Hematopoietic multipotent progenitor cell treated with erythropoietin and hydrocortisone succinate and interleukin-3 and kit ligand, for 4 days (in vitro differentiated cells): Measurements from ENCODE around the gene RNF130.
"Not testable (repeated sequence)": the region's sequence is repeated elsewhere in the genome, so short reads cannot be mapped to it uniquely, and the experiment has no call there.

Experiments used
- DNase-seq: peaks from one replicate; pipeline ENCODE4 v3.0.0-alpha.2; 2015

Gene RNF130

DNA sequence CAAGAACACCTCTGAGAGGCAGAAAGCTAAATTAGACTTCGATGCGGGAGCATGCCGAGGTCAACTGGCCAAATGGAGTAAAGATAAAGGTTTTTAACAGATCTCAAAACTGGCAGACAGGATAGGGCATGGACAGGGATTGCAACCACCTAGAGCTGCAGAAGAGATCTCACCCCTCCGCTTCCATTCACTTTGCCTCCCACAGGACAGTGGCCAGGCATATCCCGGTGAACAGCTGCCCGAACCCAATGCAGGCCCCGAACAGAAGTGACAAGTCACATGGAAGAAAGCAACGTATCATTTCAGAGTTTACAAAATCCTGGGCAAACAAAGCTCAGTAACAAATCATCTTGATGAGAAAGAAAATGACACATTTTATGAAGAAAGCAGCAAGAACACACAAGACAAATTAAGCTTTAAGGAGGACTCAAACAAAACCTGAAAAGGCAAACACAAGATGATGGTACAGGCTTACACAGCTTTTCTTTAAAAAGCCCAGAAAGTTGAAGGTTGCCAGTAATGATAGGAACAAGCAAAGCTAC lies 18.4 kb downstream of the RNF130 start:
- DNase-seq, result no peak

DNA sequence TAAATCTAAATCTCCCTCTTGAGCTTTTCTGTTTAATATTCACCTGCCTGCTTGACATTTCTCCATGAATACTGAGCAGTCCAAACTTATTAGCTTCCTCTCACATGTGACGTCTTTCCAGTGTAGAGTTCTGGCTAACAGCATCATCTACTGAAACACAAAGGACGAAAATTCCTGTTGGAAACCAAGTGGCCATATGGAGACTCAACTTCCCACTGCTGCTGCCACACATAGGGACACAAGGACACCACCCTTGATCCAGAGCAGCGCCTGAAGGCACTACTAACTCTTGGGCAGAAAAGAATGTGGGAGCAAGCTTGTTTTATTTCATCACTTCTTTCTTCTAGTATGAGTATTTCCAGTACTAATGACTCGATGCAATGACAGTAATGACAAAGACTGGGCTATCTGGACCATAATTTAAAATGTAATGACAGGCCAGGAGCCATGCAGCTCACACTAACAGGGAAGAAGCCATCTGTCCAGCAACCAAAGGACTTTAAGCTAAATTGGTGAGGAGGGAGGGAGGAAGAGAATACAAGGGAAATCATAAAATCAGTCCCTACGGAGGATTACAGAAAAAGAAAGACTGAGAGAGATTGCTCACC lies 19.2 kb downstream of the RNF130 start:
- no peak for DNase-seq

DNA sequence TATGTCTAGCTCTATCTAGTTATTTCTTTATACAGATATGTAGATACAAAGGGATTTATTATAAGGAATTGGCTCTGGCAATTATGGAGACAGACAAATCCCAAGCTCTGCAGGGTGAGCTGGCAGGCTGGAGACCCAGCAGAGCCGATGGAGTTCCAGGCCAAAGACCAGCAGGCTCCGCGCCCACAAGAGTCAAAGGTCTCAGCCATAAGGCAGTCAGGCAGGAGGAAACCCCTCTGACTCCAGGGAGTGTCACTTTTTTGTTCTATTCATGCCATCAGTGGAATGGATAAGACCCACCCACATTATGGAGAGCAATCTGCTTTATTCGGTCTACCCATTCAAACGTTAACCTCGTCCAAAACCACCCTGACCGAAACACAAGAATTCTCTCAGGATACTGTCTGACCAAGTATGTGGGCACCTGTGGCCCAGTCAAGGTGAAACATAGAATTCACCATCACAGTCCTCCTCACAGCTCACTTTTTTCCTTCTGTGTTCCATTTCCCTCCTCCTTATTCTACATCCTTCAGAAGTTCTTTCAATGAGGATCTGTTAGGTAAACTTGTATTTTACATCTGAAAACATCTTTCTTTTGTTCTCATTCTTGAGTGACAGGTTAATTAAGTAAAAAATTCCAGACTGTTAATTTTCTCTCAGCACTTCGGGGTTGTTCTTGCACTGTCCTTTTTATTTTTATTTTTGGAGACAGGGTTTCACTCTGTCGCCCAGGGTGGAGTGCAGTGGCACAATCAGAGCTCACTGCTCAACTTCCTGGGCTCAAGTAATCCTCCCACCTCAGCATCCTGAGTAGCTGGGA lies 21.2 kb downstream of the RNF130 start:
- peak; percentile 57 for DNase-seq

DNA sequence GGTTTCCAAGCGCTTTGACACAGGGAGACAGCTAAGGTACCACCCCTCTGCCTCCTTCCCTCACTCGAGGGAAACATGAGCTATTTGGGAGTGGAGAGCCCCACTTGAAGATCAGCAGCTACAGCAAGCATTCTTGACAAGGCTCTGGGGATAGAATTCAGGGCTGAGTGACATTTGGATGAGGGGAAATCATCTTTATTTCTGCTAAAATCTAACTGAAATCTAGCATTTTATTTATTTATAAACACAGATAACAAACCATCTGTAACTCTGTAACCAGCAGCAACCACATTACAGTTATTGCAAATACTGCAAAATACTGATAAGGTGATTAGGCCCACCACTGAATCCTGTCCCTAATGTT lies 22.4 kb downstream of the RNF130 start:
- peak; percentile 96 for DNase-seq

DNA sequence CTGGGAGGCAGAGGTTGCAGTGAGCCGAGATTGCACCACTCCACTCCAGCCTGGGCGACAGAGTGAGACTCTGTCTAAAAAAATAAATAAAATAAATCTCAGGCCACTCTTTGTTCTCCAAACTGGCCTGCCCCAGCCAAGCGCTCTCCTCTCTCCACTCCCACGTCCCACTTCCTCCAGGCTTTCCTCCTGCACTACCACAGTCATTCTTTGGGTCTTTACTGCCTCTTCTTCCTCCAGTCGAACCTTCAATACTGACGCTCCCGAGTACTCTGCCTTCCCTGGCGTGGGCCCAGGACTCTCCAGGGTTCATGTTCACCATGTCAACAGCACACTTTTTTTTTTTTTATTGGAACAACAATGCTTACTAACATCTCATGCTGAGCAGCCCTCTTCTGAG lies 23.9 kb downstream of the RNF130 start:
- DNase-seq, result no peak

DNA sequence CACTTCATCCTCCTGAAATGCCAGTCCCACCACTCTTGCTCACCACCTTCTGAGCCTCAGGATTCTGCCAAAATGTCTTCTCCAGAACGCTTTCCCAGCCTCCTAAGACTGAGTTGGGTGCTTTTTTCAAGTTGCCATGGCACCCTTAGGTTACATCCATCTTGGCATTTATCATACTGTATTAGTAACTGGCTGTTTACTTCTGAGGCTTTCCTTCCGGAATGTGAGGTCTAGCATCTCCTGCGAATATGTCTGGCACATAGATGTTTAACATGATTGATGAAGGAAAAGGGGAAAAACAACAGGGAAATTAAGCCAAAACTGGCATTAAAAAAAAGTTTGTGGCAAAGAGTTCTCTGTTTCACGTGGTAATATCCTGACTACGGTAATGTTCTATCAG lies 24.9 kb downstream of the RNF130 start:
- no peak for DNase-seq

DNA sequence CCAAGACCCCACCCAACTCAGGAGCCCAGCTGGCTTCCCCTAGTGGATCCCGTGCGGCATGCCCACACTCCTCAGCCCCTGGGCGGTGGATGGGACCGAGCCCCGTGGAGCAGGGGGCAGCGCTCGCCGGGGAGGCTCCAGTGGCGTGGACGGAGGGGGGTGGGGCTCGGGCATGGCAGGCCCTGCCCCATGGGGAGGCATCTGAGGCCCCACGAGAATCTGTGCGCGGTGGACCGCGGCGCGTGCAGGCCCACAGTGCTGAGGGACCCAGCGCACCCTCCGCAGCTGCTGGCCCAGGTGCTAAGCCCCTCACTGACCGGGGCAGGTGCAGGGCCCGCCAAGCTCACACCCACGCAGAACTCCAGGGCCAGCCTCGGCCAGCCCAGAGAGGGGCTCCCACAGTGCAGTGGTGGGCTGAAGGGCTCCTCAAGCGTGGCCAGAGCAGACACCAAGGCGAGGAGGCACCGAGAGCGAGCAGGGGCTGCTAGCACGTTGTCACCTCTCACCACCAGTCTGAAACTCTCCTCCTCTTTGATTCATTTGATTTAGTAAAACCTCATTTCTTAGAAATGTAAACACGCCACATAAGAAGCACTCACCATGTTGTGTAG lies 25.6 kb downstream of the RNF130 start:
- DNase-seq, result no peak

DNA sequence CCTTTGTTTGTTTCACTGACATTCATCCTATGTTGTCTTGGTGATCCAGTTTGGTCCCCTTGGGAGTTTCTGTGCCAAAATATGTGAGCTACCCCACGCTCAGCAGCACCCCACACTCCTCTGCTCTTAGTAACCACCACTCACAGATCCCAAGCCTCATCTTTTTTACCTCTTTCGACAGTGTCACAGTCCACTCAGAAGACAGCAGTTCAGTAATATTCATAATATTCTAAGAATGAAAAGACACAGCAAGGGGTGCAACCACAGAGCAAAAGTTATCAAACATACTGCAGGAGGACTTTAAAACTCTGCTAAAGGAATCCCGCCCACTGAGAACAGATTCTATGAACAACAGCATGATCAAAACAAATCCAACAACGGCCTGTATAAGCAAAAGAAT lies 28.2 kb downstream of the RNF130 start:
- peak; percentile 68 for DNase-seq

DNA sequence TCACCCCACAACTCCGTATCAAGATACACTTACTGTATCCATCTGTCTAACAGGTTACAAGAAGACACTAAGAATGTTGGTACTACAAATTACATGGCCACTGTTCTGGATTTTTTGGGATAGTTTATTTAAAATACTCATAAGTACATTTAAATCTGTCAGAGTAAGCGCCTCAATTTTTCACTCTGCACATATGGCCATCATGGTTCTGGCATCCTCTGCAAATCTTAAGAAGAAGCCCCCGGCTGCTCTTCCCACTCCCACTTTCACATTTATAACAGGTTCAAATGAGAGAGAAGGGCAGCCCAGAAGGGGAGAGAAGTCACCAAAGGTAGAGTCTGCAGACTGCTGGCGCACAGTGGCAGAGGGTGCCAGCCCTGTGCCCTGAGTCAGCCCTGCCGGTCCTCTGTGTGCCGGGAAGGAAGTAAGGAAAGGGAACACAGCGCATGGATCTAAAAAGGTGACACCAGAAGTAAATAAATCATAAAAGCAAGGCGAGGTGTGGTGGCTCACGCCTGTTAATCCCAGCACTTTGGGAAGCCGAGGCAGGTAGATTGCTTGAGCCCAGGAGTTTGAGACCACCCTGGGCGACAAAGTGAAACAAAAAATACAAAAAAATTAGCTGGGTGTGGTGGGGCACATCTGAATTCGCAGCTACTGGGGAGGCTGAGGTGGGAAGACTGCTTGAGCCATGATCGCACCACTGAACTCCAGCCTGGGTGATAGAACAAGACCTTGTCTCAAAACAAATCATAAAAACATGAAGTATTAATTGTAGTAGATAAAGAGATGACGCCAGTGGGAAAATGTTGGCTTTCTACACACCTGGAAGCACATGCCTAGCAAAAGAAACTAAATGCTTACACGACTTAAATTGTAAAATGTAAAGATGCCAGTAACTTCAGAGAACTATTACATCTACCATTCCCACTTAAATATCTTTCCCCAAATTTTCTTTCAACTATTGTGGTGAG lies 30.0 kb downstream of the RNF130 start:
- DNase-seq, result no peak

DNA sequence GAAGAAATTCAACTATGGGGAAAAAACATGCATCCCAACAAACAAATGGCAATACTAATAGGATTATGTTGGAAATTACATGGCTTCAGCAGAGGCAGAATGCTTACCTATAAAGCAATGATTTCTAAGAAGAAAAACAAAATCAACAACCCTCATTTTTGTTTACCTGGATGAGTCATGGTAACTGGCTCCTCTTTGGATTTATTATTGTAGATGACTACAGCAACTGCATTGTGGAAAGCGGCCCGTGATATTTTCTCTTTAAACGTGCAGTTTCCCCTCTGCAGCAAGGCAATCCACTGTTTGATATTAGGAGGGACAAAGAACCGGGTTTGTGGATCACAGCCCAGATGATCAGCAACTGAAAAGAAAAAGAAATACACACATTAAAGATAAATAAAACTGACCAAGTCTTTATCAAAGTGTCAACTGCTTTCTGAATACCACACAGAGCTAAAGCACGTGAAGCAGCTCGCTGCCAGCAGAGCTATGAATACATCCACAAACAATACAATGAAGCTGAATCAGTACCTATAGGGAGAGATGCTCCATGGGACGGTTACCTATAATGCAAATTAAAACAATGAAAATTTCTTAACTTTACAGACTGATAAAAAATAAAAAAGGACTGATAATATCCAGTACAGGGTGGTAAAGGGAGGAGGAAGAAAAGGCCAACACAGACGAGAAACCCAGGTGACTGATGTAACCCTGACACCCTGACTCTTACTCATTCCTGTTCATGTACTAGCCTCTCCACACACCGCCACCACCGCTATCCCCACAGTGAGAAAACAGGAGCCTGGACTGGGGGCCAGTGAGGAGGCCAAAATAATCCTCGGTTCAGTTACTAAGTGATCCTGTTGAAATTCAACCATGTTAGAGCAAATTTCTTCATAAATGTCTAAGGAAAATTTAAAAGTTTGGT lies 31.0 kb downstream of the RNF130 start:
- DNase-seq, result no peak

DNA sequence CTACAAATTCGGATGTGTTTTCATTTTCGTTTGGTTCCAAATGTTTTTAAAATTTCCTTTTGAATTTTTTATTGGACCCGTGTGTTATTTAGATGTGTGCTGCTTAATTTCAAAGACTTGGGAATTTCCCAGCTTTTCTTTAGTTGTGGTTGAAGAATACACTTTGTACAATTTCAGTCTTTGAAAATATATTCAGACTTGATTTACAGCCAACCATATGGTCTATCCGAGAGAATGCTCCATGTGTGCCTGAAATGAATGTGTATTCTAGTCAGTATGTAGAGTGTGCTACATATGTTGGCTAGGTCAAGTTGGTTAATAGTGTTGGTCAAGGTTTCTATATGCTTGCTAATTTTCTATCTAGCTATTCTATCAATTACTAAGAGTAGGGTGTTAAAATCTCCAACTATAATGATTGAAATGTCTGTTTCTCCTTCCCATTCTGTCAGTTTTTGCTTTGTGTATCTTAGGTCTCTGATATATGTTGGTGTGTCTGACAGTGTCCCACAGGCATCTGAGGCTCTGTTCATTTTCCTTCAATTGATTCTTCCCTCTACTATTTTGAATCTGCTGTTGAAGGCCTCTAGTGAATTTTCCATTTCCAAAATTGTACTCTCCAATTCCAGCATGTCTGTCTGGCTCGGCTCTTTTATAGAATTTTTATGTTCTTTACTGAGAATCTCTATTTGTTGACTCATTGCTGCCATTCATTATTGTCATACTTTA lies 36.2 kb downstream of the RNF130 start:
- DNase-seq, result no peak

DNA sequence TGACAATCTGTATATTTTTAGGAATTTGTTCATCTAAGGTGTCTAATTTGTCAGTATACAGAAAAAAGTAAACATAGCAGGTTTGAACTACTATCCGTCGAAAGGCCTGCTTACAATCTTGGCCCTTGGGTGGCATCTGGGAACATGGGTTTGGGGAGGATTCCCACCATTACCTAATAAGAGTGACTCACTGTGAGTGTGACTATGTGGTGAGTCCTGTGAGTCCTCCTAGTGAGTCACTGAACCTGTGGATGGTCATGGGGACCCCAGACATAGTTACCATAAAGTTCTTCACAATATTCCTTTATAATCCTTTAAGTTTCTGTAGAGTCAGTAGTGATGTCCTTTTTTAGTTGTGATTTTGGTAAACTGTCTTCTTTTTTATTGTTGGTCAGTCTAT lies 37.0 kb downstream of the RNF130 start:
- DNase-seq, result no peak

DNA sequence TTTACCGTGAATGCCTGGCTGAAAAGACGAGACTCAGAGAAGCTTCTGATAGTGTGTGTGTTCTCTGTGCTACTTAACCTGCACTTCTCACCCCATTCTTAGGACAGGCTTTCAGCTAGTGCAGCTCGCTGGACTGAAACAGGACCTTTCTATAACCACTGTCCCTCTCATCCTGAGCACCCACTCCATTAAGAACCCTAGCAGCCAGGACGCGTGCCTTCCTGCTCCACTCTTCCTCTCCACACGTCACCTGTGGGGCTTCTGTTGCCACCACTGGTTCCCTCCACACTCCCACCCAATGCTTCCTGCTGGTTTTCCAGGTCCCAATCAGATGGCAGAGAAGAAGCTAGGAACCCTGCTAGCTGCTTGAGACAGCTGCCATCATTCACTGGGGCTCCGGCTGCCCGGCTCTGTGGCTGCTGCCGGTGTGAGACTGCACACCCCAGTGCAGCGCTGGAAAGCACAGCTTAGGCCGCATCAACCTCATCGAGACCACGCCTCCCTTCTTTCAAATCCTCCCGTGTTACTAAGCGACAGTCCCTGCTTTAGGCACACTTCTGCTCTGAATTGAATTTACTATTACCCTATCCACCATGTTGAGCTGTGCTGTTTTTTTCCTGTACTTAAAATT lies 44.0 kb downstream of the RNF130 start:
- DNase-seq, result no peak

DNA sequence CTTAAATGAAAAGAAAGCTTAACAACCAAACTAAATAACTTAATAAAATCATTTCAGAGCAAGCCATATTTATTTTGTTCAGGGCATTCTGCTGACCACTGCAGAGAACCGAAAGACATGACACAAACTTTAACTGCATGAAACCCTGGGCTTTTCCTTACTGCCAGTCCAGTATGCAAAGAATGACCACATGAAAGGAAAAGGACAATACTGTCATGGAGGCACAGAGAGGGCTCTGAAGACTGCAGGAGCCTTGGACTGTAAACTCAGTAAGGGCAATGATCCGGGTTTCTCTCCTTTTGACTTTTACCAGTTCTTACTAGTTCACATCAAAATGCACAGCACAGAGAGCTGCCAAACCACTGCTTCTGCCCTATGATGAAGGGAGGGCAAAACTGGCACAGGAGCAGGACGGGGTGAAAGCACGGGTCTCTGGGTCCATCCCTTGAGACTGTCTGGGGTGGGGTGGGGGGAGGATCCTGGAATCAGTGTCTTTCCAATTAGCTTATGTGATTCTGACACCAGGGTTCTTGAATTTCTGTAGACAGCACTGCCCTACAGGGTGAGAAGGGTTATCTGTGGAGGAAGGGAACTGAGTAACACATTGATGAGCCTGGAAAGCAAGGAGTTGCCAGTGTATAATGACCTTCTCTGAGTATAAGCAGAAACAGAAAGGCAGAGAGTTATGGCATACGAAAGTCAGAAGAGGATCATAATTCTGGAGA lies 44.7 kb downstream of the RNF130 start:
- no peak for DNase-seq

DNA sequence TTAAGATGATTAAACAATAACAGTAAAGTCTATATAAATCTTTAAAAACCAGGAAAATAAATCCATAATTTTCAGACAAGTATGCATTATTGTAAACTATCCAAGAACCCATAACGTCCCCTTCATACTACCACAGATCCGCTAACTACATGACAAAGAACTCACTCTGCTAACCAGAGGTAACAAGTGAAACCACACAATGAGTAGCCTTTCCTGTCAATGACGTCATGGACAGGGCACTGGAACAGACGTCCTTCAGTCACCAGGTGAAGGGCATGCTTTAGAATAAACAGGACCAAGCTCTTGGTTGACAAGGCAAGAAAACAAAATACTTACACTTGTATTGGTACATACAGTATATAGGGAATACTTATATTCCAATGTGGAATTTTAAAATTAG lies 45.2 kb downstream of the RNF130 start:
- peak; percentile 54 for DNase-seq

DNA sequence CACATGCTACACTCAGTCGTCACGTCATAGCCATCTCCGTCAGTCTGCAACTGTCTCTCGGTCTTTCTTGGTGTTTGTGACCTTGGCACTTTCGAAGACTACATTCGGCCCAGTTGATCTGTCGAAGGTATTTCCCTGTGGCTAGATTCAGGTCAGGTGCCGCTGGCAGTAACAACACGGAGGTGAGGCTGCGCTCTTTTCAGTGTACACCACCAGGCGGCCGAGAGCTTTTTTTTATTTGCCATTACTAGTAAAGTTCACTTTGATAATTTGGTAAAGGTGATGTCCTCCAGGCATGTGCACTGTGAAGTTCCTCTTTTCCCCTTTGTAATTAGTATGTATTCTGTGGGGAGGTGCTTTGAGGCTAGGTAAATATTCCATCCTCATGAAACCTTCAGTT lies 49.7 kb downstream of the RNF130 start:
- no peak for DNase-seq

DNA sequence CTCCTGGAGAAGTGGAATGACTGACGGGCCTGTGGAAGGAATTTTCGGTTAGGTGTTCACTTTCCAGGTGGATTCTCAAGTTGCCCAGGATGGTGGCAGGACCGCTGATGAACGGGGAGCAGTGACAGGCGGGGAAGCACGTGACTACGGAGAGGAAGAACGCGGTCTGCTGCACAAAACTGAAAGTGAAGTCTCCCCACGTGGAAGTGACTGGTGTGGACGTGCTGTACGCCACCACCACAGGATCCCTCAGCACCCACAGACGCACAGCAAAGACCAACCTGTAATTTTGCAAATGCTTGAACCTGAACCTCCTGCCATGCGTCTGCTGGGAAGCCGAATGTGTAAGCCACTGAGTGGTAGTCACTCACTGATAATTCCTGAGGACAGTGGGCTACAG lies 51.4 kb downstream of the RNF130 start:
- DNase-seq, result no peak

DNA sequence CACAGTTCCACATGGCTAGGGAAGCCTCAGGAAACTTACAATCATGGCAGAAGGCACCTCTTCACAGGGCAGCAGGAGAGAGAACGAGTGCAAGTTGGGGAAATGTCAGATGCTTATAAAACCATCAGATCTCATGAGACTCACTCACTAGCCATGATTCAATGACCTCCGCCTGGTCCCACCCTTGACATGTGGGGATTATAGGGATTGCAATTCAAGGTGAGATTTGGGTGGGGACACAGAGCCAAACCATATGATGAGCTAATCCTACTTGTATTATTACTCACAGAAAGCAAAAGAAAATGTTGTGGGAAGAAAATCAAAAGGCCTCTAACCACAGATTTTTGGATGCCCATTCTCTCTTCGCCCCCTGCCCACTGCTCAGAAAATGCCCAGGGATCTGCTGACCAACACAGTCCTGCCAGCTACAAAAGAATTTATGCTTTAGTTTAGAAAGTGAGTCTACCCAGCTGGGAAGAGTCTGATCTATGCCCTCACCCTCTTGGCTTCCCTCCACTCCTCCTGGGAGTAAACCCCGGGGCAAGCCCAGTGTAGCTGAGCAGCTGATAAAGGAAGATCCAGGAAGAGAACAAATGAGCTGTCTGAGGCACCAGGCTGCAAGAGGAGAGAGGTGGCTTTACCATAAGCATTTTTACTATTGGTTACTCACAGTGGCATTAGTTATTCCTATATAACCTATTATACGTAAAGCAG lies 53.1 kb downstream of the RNF130 start:
- DNase-seq, result no peak

DNA sequence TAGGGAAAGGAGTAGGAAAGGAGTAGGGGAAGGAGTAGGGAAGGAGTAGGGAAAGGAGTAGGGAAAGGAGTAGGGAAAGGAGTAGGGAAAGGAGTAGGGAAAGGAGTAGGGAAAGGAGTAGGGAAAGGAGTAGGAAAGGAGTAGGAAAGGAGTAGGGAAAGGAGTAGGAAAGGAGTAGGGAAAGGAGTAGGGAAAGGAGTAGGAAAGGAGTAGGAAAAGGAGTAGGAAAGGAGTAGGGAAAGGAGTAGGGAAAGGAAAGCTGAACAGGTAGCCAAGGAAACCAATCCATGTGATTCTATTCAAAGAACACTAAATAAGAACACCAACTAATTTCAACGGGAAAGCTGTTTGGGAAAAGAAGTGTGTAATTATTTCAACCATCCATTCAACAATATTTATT lies 56.0 kb downstream of the RNF130 start:
- not testable (repeated sequence) for DNase-seq
